ENCODE measurements around the gene ACTRT2. TPM values are rescaled to one million over a fixed set of nuclear protein-coding genes. Genes with fewer than 3 reads are reported as not detected.

Gene ACTRT2
- total and polyA plus RNA-seq, 3 donors from 2014 or later, result 64.2 to 183 (median 143) TPM

DNA sequence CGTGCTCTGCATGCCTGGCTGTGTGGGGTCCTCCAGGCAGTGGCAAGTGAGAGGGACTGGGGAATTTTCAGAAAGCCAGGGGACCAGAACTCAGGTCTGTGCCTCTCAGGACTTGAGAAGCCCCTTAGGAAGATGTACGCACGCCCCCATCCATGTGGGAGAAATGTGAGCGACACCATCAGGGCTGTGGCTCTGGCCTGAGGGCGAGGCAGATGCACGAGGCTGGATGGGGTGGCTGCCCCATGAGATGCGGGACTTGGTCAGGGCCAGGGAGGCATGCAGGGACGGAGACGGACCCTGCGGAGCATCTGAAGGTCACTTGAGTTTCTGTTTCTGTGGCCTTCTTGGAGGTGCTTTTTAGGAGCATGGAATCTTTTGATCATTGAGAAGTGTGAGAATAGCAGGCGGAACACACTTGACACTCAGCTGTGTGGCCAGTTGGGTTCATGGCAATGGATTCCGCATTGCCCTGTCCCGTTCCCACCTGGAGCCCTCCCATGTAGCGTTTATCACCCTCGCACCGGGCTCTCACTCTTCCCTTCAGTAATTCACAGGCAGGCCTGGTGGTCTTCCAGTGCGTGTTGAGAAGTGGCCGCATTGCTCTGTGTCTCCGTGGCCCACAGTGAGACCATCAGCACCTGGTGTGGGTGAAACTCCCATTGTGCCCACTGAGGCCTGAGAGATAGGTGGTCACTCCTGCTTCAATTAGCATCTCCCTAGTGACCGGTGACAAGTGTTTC is 30.7 kb upstream of the ACTRT2 start:
- Histone ChIP-seq H3K4me3 (no peak overlapping the region), H3K9me3 (no peaks in the 10 kb centered on the region), H3K4me1 (no peaks in the 10 kb centered on the region), H3K27me3 (no peaks in the 10 kb centered on the region), H3K27ac (no peak overlapping the region), H3K36me3 (ENCODE audit: low read depth, missing control alignments) (no peaks in the 10 kb centered on the region)
- DNase-seq, result no peak
- TF ChIP-seq, protein P1, sequence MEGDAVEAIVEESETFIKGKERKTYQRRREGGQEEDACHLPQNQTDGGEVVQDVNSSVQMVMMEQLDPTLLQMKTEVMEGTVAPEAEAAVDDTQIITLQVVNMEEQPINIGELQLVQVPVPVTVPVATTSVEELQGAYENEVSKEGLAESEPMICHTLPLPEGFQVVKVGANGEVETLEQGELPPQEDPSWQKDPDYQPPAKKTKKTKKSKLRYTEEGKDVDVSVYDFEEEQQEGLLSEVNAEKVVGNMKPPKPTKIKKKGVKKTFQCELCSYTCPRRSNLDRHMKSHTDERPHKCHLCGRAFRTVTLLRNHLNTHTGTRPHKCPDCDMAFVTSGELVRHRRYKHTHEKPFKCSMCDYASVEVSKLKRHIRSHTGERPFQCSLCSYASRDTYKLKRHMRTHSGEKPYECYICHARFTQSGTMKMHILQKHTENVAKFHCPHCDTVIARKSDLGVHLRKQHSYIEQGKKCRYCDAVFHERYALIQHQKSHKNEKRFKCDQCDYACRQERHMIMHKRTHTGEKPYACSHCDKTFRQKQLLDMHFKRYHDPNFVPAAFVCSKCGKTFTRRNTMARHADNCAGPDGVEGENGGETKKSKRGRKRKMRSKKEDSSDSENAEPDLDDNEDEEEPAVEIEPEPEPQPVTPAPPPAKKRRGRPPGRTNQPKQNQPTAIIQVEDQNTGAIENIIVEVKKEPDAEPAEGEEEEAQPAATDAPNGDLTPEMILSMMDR (IDR thresholded peaks at IDR 0.05), result no peak
- TF ChIP-seq POLR2A (IDR thresholded peaks at IDR 0.05), result no peak
- intact Hi-C loops (cut with DNase I; ENCODE audit: low total_unique reads), result no loop called here
- WGBS, 2 donors, result 91 to 95% methylated on average over 20 of the region's 20 CpGs

DNA sequence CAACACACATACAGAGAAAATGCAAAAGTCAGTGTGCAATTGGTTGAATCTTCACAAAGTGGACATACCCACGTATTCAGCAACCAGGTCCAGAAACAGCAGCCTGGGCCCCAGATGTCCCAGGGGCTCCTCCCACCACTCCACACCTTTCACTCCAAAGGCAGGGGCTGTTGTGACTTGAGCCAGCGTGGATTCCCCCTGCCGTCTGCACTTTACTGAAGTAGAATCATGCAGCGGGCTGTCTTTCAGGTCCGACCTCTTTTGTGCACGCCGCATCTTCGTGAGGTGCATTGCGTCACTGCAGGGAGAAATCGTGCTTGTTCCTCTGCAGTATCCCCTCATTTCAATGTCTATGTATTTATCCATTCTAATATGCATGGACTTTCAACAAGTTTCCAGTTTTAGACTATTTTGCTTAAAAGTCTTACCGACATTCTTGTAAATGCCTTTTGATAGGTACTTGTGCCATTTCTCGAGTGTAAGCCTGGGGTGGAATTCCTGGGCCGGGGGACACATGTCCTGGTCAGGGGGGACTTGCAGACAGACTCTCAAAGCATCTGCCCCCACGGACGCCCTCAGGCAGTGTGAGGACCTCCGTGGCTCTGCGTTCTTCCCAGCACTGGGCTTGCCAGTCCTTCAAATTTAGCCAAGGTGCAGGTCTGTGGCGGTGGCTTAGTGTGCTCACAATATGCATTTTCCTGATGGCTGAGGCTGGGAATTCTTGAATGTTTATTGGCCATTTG is 29.3 kb upstream of the ACTRT2 start:
- H3K27me3 ChIP-seq, result no peaks in the 10 kb centered on the region

DNA sequence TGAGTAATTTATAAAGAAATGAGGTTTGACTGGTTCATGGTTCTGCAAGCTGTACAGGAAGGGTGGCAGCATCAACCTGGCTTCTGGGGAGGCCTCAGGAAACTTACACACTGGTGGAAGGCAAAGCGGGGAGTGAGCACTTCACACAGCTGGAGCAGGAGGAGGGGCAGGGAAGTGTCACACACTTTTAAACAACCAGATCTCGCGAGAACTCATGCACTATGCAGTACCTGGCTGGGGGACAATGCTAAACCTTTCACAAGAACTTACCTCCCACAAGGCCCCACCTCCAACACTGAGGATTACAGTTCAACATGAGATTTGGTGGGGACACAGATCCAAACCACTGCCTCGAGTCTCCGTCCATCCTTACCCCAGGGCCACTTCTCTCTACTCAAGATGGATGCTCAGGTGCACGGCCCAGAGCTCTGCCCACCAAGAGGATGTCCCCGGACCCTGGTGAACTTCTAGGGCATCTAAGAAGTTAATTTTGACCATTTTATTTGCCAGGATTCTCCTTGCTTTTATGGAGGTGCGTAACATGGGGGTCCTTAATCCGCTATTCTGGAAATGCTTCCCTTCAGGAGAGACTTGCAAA is 22.7 kb upstream of the ACTRT2 start:
- TF ChIP-seq, protein P1 (IDR thresholded peaks at IDR 0.05), result no peak
- TF ChIP-seq POLR2A (IDR thresholded peaks at IDR 0.05), result no peak
- no peaks in the 10 kb centered on the region for H3K27me3 ChIP-seq
- DNase-seq, result no peak
- WGBS, 2 donors, result 89 to 94% methylated on average over 9 of the region's 9 CpGs
- H3K9me3 ChIP-seq, result no peaks in the 10 kb centered on the region
- no peak overlapping the region for H3K27ac ChIP-seq
- no peak overlapping the region for H3K4me3 ChIP-seq
- H3K36me3 ChIP-seq (ENCODE audit: low read depth, missing control alignments), result no peaks in the 10 kb centered on the region
- intact Hi-C loops (cut with DNase I; ENCODE audit: low total_unique reads), result no loop called here
- H3K4me1 ChIP-seq, result no peaks in the 10 kb centered on the region

More for the DNA sequence above, 29.3 kb upstream of the ACTRT2 start:
- DNase-seq, result no peak
- H3K4me3 ChIP-seq, result no peak overlapping the region
- H3K36me3 ChIP-seq (ENCODE audit: low read depth, missing control alignments), result no peaks in the 10 kb centered on the region
- no peaks in the 10 kb centered on the region for H3K4me1 ChIP-seq
- TF ChIP-seq POLR2A (IDR thresholded peaks at IDR 0.05), result no peak
- TF ChIP-seq, protein P1 (IDR thresholded peaks at IDR 0.05), result no peak
- WGBS, 2 donors, result 85% methylated on average over 18 of the region's 18 CpGs
- no peak overlapping the region for H3K27ac ChIP-seq
- intact Hi-C loops (cut with DNase I; ENCODE audit: low total_unique reads), result no loop called here
- H3K9me3 ChIP-seq, result no peaks in the 10 kb centered on the region

DNA sequence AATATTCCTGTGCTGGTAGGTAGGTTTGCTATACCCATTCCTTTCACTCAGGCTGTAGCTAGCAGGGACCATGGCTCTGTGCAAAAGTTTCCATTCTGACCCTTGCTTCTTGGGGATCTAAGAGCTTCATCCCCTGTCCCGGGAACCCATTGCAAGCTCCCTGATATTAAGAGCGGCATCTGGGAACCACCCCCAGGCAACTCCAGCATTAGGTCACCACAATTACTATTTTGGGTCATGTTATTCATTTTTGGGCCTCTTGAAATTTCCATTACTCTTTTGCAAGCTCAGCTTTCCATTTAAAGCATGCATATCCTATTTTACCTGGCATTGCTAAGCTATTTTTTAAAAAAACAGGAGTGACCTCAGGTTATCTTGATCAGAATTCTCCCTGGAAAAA is 22.1 kb upstream of the ACTRT2 start:
- Histone ChIP-seq H3K4me3 (no peak overlapping the region), H3K27ac (no peak overlapping the region), H3K9me3 (no peaks in the 10 kb centered on the region), H3K4me1 (no peaks in the 10 kb centered on the region), H3K36me3 (ENCODE audit: low read depth, missing control alignments) (no peaks in the 10 kb centered on the region), H3K27me3 (no peaks in the 10 kb centered on the region)
- intact Hi-C loops (cut with DNase I; ENCODE audit: low total_unique reads), result no loop called here
- no peak for DNase-seq
- TF ChIP-seq, protein P1 (IDR thresholded peaks at IDR 0.05), result no peak
- no peak for TF ChIP-seq POLR2A (IDR thresholded peaks at IDR 0.05)
- 52 to 71% methylated on average over 2 of the region's 2 CpGs for WGBS, 2 donors
